ENCODE results near the gene NTRK3. TPM values are rescaled to one million over a fixed set of nuclear protein-coding genes. Genes with fewer than 3 reads are reported as not detected.

NTRK3 gene
- total and polyA plus RNA-seq, 4 donors: 0.21 to 2.9 (median 0.32) TPM

GRCh38 chr15:88255484-88256278, 858 bp downstream of the NTRK3 start (continued):
- TF ChIP-seq ZBTB33 (IDR thresholded peaks at IDR 0.05): no peak
- TF ChIP-seq REST (IDR thresholded peaks at IDR 0.05): no peak

GRCh38 chr15:88255087-88255483, 1.5 kb downstream of the NTRK3 start:
- H3K27me3 ChIP-seq (ENCODE audit: control insufficient read depth in 4 of 4, insufficient read depth in 4 of 4, low read length in 3 of 4): peaks cover 0 to 21% (median 3%) of the 10 kb centered on the region in 4 donors
- WGBS: 7% methylated on average over 23 of the region's 23 CpGs
- H3K4me3 ChIP-seq (ENCODE audit: low read depth in 1 of 3, low read length in 3 of 3): no peak overlapping the region

More at GRCh38 chr15:88255087-88255483, 1.5 kb downstream of the NTRK3 start:
- Histone ChIP-seq H3K4me1 (ENCODE audit: control insufficient read depth in 4 of 4, insufficient read depth in 4 of 4, low read length in 3 of 4) (peaks cover 0 to 20% (median 5%) of the 10 kb centered on the region in 4 donors), H3K36me3 (ENCODE audit: control insufficient read depth in 4 of 4, insufficient read depth in 3 of 4, low read depth in 1 of 4, low read length in 3 of 4) (no peaks in the 10 kb centered on the region), H3K9ac (ENCODE audit: low read depth in 1 of 2, low read length in 2 of 2) (no peak overlapping the region), H3K9me3 (ENCODE audit: control insufficient read depth in 4 of 4, low read length in 3 of 4) (no peaks in the 10 kb centered on the region), H3K27ac (ENCODE audit: low read depth in 1 of 2, low read length in 2 of 2) (no peak overlapping the region)
- no peak for TF ChIP-seq HNF4G (IDR thresholded peaks at IDR 0.05)
- no peak for TF ChIP-seq REST (IDR thresholded peaks at IDR 0.05)
- no peak for TF ChIP-seq SP1 (IDR thresholded peaks at IDR 0.05)
- TF ChIP-seq TAF1 (conservative IDR thresholded peaks at IDR 0.05): no peak
- no peak for TF ChIP-seq EGR1 (IDR thresholded peaks at IDR 0.05; ENCODE audit: low read depth in 2 of 2)
- no peak for TF ChIP-seq MAX (IDR thresholded peaks at IDR 0.05)
- TF ChIP-seq JUND (IDR thresholded peaks at IDR 0.05): no peak
- no peak for TF ChIP-seq RAD21 (IDR thresholded peaks at IDR 0.05)
- TF ChIP-seq ZBTB33 (IDR thresholded peaks at IDR 0.05): no peak
- TF ChIP-seq GABPA (IDR thresholded peaks at IDR 0.05 in 1 of 2, conservative IDR thresholded peaks at IDR 0.05 in 1 of 2): no peak
- no peak for TF ChIP-seq ATF3 (IDR thresholded peaks at IDR 0.05)
- no peak for TF ChIP-seq CTCF (IDR thresholded peaks at IDR 0.05; ENCODE audit: low read depth, low read length, missing input control)
- TF ChIP-seq FOXA2 (IDR thresholded peaks at IDR 0.05): no peak
- TF ChIP-seq YY1 (IDR thresholded peaks at IDR 0.05): no peak
- no peak for DNase-seq (ENCODE audit: low spot score)
